LNCAP (cell line): ENCODE measurements around the gene TRAPPC11.

Source experiments
- CTCF ChIP-seq: fragments of 450-650 bp; IDR thresholded peaks from 2 replicates; pipeline ENCODE4 v1.5.1; 2017; ENCODE audit warnings: mild to moderate bottlenecking

TRAPPC11 gene

GRCh38 chr4:183633476-183634400 lies 25.4 kb upstream of the TRAPPC11 start:
- TF ChIP-seq CTCF, result no peak

DNA sequence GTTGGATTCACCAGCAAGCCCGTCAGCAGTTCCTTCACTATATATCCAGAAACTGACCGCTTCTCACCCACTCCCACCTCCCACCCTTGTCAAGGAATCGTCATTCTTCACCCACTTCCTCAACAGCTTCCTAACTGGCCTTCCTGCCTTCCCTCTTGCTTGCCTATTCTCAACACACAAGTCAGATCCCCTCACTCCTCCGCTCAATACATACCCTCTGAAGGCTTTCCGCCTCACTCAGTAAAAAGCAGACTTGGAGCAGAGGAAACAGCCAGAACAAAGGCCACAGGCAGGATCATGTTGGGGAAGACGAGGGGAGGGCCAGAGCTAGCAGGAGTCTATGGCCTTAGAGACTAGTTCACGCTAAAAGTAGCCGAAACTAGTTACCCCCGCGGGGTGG lies 23.8 kb upstream of the TRAPPC11 start:
- TF ChIP-seq CTCF, result no peak

- no peak for TF ChIP-seq CTCF
Observed at GRCh38 chr4:183635741-183636140, 23.4 kb upstream of the TRAPPC11 start.

DNA sequence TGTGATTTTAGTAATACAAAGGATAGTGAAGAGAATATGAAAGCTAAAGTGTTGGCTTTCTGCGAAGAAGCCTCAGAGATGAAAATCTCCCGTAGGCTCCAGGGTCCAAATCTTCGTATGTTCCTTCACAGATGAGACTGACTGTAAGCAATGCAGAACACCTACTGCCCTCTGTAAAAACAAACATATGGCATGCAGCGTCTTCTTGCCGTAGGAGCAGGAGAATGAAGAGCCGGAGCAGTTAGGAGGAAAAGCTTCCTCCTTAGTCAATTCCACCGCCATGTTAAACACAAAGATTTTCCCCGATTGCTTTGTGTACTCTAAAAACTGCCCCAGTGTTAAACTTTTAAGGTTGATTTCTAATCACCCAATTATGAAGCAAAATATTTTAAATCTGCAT lies 22.6 kb upstream of the TRAPPC11 start:
- TF ChIP-seq CTCF, result peak; percentile 59

- no peak for TF ChIP-seq CTCF
Observed at GRCh38 chr4:183636923-183637322, 22.2 kb upstream of the TRAPPC11 start.

DNA sequence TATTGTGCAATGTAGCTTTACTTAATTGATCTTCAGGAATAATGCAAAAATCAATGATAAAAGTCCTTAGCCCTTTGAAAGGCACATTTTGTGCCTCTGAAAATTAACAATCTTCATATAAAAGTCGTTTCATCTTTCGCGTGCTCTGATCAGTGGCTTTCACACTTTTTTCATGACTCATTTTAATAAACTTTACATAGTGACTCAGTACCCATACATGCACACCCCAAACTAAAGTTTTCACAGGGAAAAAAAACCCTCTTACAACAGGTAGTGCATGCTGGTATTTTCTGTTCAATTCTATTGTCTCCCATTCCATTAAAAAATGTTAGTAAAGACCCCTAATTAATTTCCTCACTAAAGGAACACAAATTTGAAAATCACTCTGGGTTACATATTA lies 21.6 kb upstream of the TRAPPC11 start:
- no peak for TF ChIP-seq CTCF

DNA sequence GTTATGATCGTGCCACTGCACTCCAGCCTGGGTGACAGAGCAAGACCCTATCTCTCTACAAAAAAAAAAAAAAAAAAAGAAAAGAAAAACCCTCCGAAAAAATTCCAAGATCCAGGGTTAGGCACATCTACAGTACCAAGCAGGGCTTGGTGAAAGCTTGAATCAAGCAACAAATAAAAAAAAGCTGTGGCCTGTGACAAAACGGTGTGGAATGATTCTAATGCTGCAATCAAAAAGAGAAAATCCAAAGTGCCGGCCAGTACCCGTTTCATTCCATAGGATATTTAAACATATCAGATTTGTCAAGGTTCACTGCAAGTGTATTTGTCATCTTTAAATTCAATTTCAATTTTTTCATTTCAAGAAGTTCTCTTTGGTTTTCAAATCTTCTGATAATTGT lies 20.7 kb upstream of the TRAPPC11 start:
- TF ChIP-seq CTCF, result no peak
